ENCODE data around the gene CORO2B. TPM values are rescaled to one million over a fixed set of nuclear protein-coding genes. Genes with fewer than 3 reads are reported as not detected.

The CORO2B gene
- total and polyA plus RNA-seq, 2 of the 13 experiments (the other 11 are each of a cell fraction or from before 2014, with no cell fraction given): 0.35 to 0.63 TPM

DNA sequence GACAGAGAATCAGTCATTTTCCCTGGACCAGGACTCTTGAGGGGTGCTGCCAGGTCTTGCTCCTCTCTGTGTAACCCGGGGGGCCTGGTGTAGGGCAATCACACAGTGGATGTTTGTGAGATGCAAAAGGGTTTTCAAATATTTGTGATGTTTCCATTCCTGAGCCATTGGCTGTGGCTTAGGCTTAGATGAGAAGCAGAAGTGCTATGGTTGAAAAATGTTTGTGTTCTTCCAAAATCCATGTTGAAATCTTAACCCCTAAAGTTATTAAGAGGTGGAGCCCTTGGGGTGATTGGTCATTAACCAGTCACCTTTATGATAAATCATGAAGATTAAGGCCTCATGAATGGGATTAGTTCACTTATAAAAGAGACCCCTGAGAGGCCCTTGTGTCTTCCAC lies 36.5 kb downstream of the CORO2B start:
- no TSS peak for BruUV-seq (replicated peaks)
- no peaks in the 10 kb centered on the region for H4K20me1 ChIP-seq (ENCODE audit: insufficient read depth, low read length)
- CTCF ChIA-PET (ENCODE audit: low intra/inter-chr PET ratio, low total read pairs): no interaction called here
- intact Hi-C loops (cut with micrococcal nuclease; ENCODE audit: unreplicated experiment): no loop called here
- FAIRE-seq (no peak), DNase-seq (ENCODE audit: low spot score) (no peak), ATAC-seq (no peak)
- in situ Hi-C loops (cut with HindIII; ENCODE audit: extremely low pct_ligation_motif_present, low pct_unique_long_range_greater_than_20kb): no loop called here
- WGBS (ENCODE audit: low lambda C conversion rate): 0% methylated on average over 1 of the region's 1 CpG
- H3K4me1 ChIP-seq (ENCODE audit: insufficient read depth, low read length): no peaks in the 10 kb centered on the region
- H3K27me3 ChIP-seq (ENCODE audit: control insufficient read depth in 1 of 2, insufficient read depth in 2 of 2, low read length in 2 of 2): peaks cover 1 to 11% of the 10 kb centered on the region in 2 experiments; a peak in 3 of 5 replicates
- POLR2A ChIA-PET: no interaction called here
- H3K36me3 ChIP-seq (replicated peaks in 1 of 2; ENCODE audit: control insufficient read depth in 1 of 2, insufficient read depth in 2 of 2, low read length in 2 of 2): no peaks in the 10 kb centered on the region
- no peak overlapping the region for H3K4me2 ChIP-seq (ENCODE audit: low read depth, low read length)
- TF ChIP-seq ZC3H4 (CRISPR knock-in tag; IDR thresholded peaks at IDR 0.05; ENCODE audit: borderline replicate concordance): no peak
- no peak for TF ChIP-seq SRSF4 (IDR thresholded peaks at IDR 0.05; ENCODE audit: low read depth, low read length, poor library complexity, severe bottlenecking)
- no peak for TF ChIP-seq ZNF781 (CRISPR knock-in tag; IDR thresholded peaks at IDR 0.05; ENCODE audit: borderline replicate concordance, not compliant biosample characterization)
- TF ChIP-seq, protein P1, sequence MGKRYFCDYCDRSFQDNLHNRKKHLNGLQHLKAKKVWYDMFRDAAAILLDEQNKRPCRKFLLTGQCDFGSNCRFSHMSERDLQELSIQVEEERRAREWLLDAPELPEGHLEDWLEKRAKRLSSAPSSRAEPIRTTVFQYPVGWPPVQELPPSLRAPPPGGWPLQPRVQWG (CRISPR knock-in tag; IDR thresholded peaks at IDR 0.05; ENCODE audit: borderline replicate concordance, low read depth): no peak
- no peak for TF ChIP-seq POLR2AphosphoS5 (IDR thresholded peaks at IDR 0.05; ENCODE audit: low read depth, low read length)
- TF ChIP-seq ZNF350 (CRISPR knock-in tag; IDR thresholded peaks at IDR 0.05; ENCODE audit: borderline replicate concordance, low read depth): no peak
- no peak for TF ChIP-seq ZNF564 (CRISPR knock-in tag; IDR thresholded peaks at IDR 0.05)
- TF ChIP-seq, protein P2, sequence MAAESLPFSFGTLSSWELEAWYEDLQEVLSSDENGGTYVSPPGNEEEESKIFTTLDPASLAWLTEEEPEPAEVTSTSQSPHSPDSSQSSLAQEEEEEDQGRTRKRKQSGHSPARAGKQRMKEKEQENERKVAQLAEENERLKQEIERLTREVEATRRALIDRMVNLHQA (CRISPR knock-in tag; IDR thresholded peaks at IDR 0.05): no peak
- no peak for TF ChIP-seq BHLHE40 (IDR thresholded peaks at IDR 0.05; ENCODE audit: low read length)
- no peak for TF ChIP-seq KLF15 (CRISPR knock-in tag; IDR thresholded peaks at IDR 0.05; ENCODE audit: borderline replicate concordance)
- TF ChIP-seq ZNF746 (CRISPR knock-in tag; IDR thresholded peaks at IDR 0.05): no peak
- no peak for TF ChIP-seq TOE1 (CRISPR knock-in tag; IDR thresholded peaks at IDR 0.05)
- TF ChIP-seq, protein P3, sequence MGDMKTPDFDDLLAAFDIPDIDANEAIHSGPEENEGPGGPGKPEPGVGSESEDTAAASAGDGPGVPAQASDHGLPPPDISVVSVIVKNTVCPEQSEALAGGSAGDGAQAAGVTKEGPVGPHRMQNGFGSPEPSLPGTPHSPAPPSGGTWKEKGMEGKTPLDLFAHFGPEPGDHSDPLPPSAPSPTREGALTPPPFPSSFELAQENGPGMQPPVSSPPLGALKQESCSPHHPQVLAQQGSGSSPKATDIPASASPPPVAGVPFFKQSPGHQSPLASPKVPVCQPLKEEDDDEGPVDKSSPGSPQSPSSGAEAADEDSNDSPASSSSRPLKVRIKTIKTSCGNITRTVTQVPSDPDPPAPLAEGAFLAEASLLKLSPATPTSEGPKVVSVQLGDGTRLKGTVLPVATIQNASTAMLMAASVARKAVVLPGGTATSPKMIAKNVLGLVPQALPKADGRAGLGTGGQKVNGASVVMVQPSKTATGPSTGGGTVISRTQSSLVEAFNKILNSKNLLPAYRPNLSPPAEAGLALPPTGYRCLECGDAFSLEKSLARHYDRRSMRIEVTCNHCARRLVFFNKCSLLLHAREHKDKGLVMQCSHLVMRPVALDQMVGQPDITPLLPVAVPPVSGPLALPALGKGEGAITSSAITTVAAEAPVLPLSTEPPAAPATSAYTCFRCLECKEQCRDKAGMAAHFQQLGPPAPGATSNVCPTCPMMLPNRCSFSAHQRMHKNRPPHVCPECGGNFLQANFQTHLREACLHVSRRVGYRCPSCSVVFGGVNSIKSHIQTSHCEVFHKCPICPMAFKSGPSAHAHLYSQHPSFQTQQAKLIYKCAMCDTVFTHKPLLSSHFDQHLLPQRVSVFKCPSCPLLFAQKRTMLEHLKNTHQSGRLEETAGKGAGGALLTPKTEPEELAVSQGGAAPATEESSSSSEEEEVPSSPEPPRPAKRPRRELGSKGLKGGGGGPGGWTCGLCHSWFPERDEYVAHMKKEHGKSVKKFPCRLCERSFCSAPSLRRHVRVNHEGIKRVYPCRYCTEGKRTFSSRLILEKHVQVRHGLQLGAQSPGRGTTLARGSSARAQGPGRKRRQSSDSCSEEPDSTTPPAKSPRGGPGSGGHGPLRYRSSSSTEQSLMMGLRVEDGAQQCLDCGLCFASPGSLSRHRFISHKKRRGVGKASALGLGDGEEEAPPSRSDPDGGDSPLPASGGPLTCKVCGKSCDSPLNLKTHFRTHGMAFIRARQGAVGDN (CRISPR knock-in tag; IDR thresholded peaks at IDR 0.05): no peak
- TF ChIP-seq NRL (CRISPR knock-in tag; IDR thresholded peaks at IDR 0.05; ENCODE audit: borderline replicate concordance): no peak
- no peak for TF ChIP-seq TARDBP (CRISPR knock-in tag; IDR thresholded peaks at IDR 0.05)
- TF ChIP-seq CENPX (CRISPR knock-in tag; IDR thresholded peaks at IDR 0.05): no peak
- no peak for TF ChIP-seq TP53 (CRISPR knock-in tag; conservative IDR thresholded peaks at IDR 0.05)
- no peak for TF ChIP-seq GABPA (IDR thresholded peaks at IDR 0.05; ENCODE audit: low read depth, low read length)
- TF ChIP-seq GABPA (CRISPR knock-in tag; IDR thresholded peaks at IDR 0.05; ENCODE audit: low read depth): no peak
- no peak for TF ChIP-seq ATF1 (CRISPR knock-in tag; IDR thresholded peaks at IDR 0.05)
- no peak for TF ChIP-seq DNMT3B (CRISPR knock-in tag; conservative IDR thresholded peaks at IDR 0.05)
- H3K4me3 ChIP-seq (replicated peaks in 1 of 3; ENCODE audit: insufficient read depth in 1 of 3, low read depth in 2 of 3, low read length in 3 of 3): no peak overlapping the region
- no peaks in the 10 kb centered on the region for H3K9me3 ChIP-seq (ENCODE audit: low read length)
- no peak overlapping the region for H3K9ac ChIP-seq (ENCODE audit: insufficient read depth, low read depth, low read length)
- H3K27ac ChIP-seq (ENCODE audit: extremely low read length, insufficient read depth, low read length): no peak overlapping the region
- H3K79me2 ChIP-seq (ENCODE audit: insufficient read depth, low read length): no peaks in the 10 kb centered on the region
- no peak overlapping the region for H2AFZ ChIP-seq (ENCODE audit: low read length)

All from HepG2 (cell line).